HG02588 (cell line): ENCODE measurements around the gene SHBG.
A peak's percentile ranks its signal among the peaks of the same experiment; 100 is the strongest.
"Not testable (repeated sequence)": the region's sequence is repeated elsewhere in the genome, so short reads cannot be mapped to it uniquely, and the experiment has no call there.

Source experiments
- ATAC-seq: cut with Tn5 transposase; IDR thresholded peaks from one replicate; pipeline ENCODE4 v1.9.1; 2021; ENCODE audit warnings: mild to moderate bottlenecking, moderate library complexity; ENCODE audit not compliant: unreplicated experiment

SHBG gene

GRCh38 chr17:7629939-7630571 is at the start of gene SHBG:
Gene SHBG (plus strand): TSS chr17:7630135. CDS start chr17:7630173, 38 bp downstream.
- no peak for ATAC-seq

- no peak for ATAC-seq
Measured at GRCh38 chr17:7580604-7581575, 49.0 kb upstream of the SHBG start.

- no peak for ATAC-seq
Measured at GRCh38 chr17:7582396-7583252, 47.3 kb upstream of the SHBG start.

GRCh38 chr17:7583253-7584109 is 46.5 kb upstream of the SHBG start, which contains the start of gene MPDU1:
Gene MPDU1 (plus strand): TSS chr17:7583852. CDS start chr17:7583863, 11 bp downstream.
- peak; percentile 61 for ATAC-seq

GRCh38 chr17:7586673-7587419 is 43.1 kb upstream of the SHBG start:
- no peak for ATAC-seq

GRCh38 chr17:7587420-7588151 is 42.3 kb upstream of the SHBG start:
- no peak for ATAC-seq

- ATAC-seq = no peak
Measured at GRCh38 chr17:7588553-7589203, 41.3 kb upstream of the SHBG start.

GRCh38 chr17:7589204-7589868 is 40.6 kb upstream of the SHBG start:
- ATAC-seq = no peak

- ATAC-seq = no peak
Measured at GRCh38 chr17:7589891-7590691, 39.8 kb upstream of the SHBG start, which contains the start of gene SOX15. Gene SOX15 (minus strand): TSS chr17:7590094. CDS start chr17:7589676, 418 bp downstream.

GRCh38 chr17:7590743-7591142 is 39.2 kb upstream of the SHBG start:
- ATAC-seq = no peak

- no peak for ATAC-seq
Measured at GRCh38 chr17:7591596-7591995, 38.3 kb upstream of the SHBG start.

- ATAC-seq = no peak
Measured at GRCh38 chr17:7592422-7593021, 37.4 kb upstream of the SHBG start.

- no peak for ATAC-seq
Measured at GRCh38 chr17:7593296-7593695, 36.6 kb upstream of the SHBG start.

GRCh38 chr17:7597561-7597960 is 32.4 kb upstream of the SHBG start:
- ATAC-seq = not testable (repeated sequence)

GRCh38 chr17:7606280-7606679 is 23.7 kb upstream of the SHBG start:
- ATAC-seq = no peak

- no peak for ATAC-seq
Measured at GRCh38 chr17:7610641-7611040, 19.3 kb upstream of the SHBG start.
